DOHH2 (cell line): ENCODE results near the gene TDRD7.

Experiments used
- H3F3A ChIP-seq: fragments of 200-600 bp; sonication (generic), shearing (Covaris generic); 2 replicates; pipeline ENCODE4 v1.6.0; 2016; ENCODE audit warnings: antibody characterized with exemption, mild to moderate bottlenecking; ENCODE audit not compliant: control insufficient read depth, insufficient read depth
- H3K27ac ChIP-seq: fragments of 200-600 bp; sonication (generic); 2 replicates; pipeline ENCODE4 v1.5.1; 2014; ENCODE audit warnings: low read depth, mild to moderate bottlenecking, low read length, moderate library complexity
- H3K27me3 ChIP-seq: fragments of 200-600 bp; sonication (generic); 2 replicates; pipeline ENCODE4 v1.6.1; 2014; ENCODE audit warnings: mild to moderate bottlenecking, low read length, mixed read lengths; ENCODE audit not compliant: control insufficient read depth
- H3K36me3 ChIP-seq: fragments of 200-600 bp; sonication (generic); 2 replicates; pipeline ENCODE4 v1.6.1; 2014; ENCODE audit warnings: mild to moderate bottlenecking, low read length, moderate library complexity, mixed read lengths; ENCODE audit not compliant: control insufficient read depth
- H3K4me1 ChIP-seq: fragments of 200-600 bp; sonication (generic); 2 replicates; pipeline ENCODE4 v1.6.1; 2014; ENCODE audit warnings: mild to moderate bottlenecking, low read length, mixed read lengths; ENCODE audit not compliant: control insufficient read depth
- H3K4me2 ChIP-seq: fragments of 200-600 bp; sonication (generic); 2 replicates; pipeline ENCODE4 v1.6.0; 2014; ENCODE audit warnings: mild to moderate bottlenecking, low read length, moderate library complexity
- H3K4me3 ChIP-seq: fragments of 200-600 bp; sonication (generic); 2 replicates; pipeline ENCODE4 v1.5.1; 2014; ENCODE audit warnings: mild to moderate bottlenecking, low read length, mixed read lengths
- H3K79me2 ChIP-seq: fragments of 200-600 bp; sonication (generic); 2 replicates; pipeline ENCODE4 v1.6.1; 2014; ENCODE audit warnings: mild to moderate bottlenecking, low read length, mixed read lengths; ENCODE audit not compliant: control insufficient read depth
- H3K9me2 ChIP-seq: fragments of 200-600 bp; sonication (generic); replicated peaks from 2 replicates; pipeline ENCODE4 v1.6.1; 2014; ENCODE audit warnings: mild to moderate bottlenecking, low read length, mixed read lengths; ENCODE audit not compliant: control insufficient read depth
- H3K9me3 ChIP-seq: fragments of 200-600 bp; sonication (generic); 2 replicates; pipeline ENCODE4 v1.6.1; 2014; ENCODE audit warnings: antibody characterized with exemption, low read length, mixed read lengths; ENCODE audit not compliant: control insufficient read depth, insufficient read depth
- H4K20me1 ChIP-seq: fragments of 200-600 bp; sonication (generic); 2 replicates; pipeline ENCODE4 v1.6.0; 2014; ENCODE audit warnings: low read depth, mild to moderate bottlenecking, antibody characterized with exemption, low read length, moderate library complexity; ENCODE audit not compliant: control insufficient read depth, insufficient read depth
- CTCF ChIP-seq: fragments of 200-600 bp; sonication (generic); IDR thresholded peaks from one replicate; pipeline ENCODE4 v1.5.1; 2014; ENCODE audit warnings: antibody characterized with exemption, mild to moderate bottlenecking, low read depth, low read length; ENCODE audit not compliant: poor library complexity, severe bottlenecking
- EZH2phosphoT487 ChIP-seq: fragments of 200-600 bp; sonication (generic); IDR thresholded peaks from 2 replicates; pipeline ENCODE4 v1.6.1; 2017; ENCODE audit warnings: borderline replicate concordance, mild to moderate bottlenecking, antibody characterized with exemption, low read length, moderate library complexity, mixed read lengths

TDRD7 gene

GRCh38 chr9:97412626-97413385 is 910 bp downstream of the TDRD7 start:
- Histone ChIP-seq H3K4me1 (peaks cover 16% of the 10 kb centered on the region), H3K9me2 (no peaks in the 10 kb centered on the region), H3K79me2 (no peaks in the 10 kb centered on the region; the same call in 1 of the 2 replicates), H3K27me3 (peaks cover 21% of the 10 kb centered on the region), H3K36me3 (no peaks in the 10 kb centered on the region), H3K27ac (no peak overlapping the region), H3F3A (peaks cover 10% of the 10 kb centered on the region), H4K20me1 (no peaks in the 10 kb centered on the region), H3K4me2 (peak overlapping the region; percentile 91), H3K9me3 (no peaks in the 10 kb centered on the region), H3K4me3 (peak overlapping the region; percentile 85)
- TF ChIP-seq EZH2phosphoT487 (no peak), CTCF (no peak)

- Histone ChIP-seq H3K4me3 (peak overlapping the region; percentile 85; the same call in 1 of the 2 replicates), H3K4me1 (peaks cover 16% of the 10 kb centered on the region), H3K27ac (no peak overlapping the region), H3K79me2 (no peaks in the 10 kb centered on the region; the same call in 1 of the 2 replicates), H3K36me3 (no peaks in the 10 kb centered on the region), H3F3A (peaks cover 10% of the 10 kb centered on the region), H3K4me2 (peak overlapping the region; percentile 91), H3K9me2 (no peaks in the 10 kb centered on the region), H3K27me3 (peaks cover 16% of the 10 kb centered on the region), H4K20me1 (no peaks in the 10 kb centered on the region), H3K9me3 (no peaks in the 10 kb centered on the region)
- TF ChIP-seq CTCF: no peak
- no peak for TF ChIP-seq EZH2phosphoT487
Measured at GRCh38 chr9:97413462-97413861, 1.6 kb downstream of the TDRD7 start.

- H4K20me1 ChIP-seq: no peaks in the 10 kb centered on the region
- TF ChIP-seq EZH2phosphoT487 (no peak), CTCF (no peak)
- no peaks in the 10 kb centered on the region for H3K9me3 ChIP-seq
- no peaks in the 10 kb centered on the region; the same call in 1 of the 2 replicates for H3K79me2 ChIP-seq
- H3K36me3 ChIP-seq: no peaks in the 10 kb centered on the region
- no peak overlapping the region for H3K4me2 ChIP-seq
- H3K4me1 ChIP-seq: peaks cover 16% of the 10 kb centered on the region
- peaks cover 6% of the 10 kb centered on the region for H3K27me3 ChIP-seq
- no peak overlapping the region for H3K4me3 ChIP-seq
- peaks cover 10% of the 10 kb centered on the region for H3F3A ChIP-seq
- H3K27ac ChIP-seq: no peak overlapping the region
- no peaks in the 10 kb centered on the region for H3K9me2 ChIP-seq
Measured at GRCh38 chr9:97415146-97415545, 3.2 kb downstream of the TDRD7 start.
